Fibroblast of skin of right quadriceps (primary cell): Measurements from ENCODE around the gene ME2.
A peak's percentile ranks its signal among the peaks of the same experiment; 100 is the strongest.
"Not testable (repeated sequence)": the region's sequence is repeated elsewhere in the genome, so short reads cannot be mapped to it uniquely, and the experiment has no call there.

ENCODE experiments used
- DNase-seq: peaks from one replicate; pipeline ENCODE4 v3.0.0-alpha.2; 2013

ME2 gene

DNA sequence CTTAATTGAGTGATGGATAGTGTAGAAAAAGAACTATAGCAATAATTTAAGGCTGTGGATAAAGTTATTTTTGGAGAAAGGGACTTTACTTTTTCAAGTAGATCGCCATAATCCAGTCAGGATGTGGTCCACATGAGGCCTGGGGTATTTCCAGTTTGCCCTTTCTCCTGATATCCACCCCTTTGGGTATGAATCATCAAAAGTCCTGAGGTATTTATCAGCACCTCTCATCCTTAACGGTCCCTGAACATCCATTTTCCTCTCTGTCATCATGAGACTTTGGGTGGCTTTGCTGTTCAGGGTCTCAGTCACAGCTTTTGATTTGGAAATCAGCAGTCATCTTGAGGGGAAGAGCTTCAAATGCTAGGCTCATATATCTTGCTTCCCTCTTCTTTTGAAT is 49.6 kb downstream of the ME2 start:
- peak; percentile 12 for DNase-seq

DNA sequence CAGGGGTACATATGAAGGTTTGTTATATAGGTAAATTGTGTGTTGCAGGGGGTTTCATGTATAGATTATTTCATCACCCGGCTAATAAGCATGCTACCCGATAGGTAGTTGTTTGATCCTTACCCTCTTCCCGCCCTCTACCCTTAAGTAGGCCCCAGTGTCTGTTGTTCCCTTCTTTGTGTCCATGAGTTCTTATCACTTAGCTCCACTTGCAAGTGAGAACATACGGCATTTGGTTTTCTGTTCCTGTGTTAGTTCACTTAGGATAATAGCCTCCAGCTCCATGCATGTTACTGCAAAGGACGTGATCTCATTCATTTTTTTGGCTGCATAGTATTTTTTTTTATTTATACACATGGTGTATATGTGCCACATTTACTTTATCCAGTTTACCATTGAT is 54.8 kb downstream of the ME2 start:
- DNase-seq = no peak

GRCh38 chr18:50934545-50935211 is 55.8 kb downstream of the ME2 start:
- no peak for DNase-seq

- DNase-seq = no peak
Observed at GRCh38 chr18:50935493-50936191, 56.7 kb downstream of the ME2 start.

DNA sequence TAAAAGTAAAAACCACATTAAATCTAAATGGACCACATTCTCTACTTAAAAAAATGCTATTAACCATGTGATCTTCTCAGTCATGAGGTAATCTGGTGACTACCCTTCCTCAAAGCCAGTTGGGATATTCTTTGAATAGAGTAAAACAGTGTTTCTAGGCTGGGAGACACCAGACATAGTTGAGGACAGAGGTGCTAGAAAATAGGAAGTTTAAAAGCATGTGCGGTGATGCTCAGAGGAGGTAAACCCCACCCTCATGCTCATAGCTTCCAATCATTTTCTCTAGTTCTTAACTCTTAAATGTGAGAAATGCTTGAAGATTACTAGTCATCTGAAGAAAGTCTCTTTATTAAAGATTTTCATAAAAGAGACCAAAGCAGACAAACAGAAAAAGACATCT is 58.3 kb downstream of the ME2 start:
- no peak for DNase-seq

- no peak for DNase-seq
Observed at GRCh38 chr18:50938912-50939311, 60.0 kb downstream of the ME2 start.

GRCh38 chr18:50944245-50944932 is 65.5 kb downstream of the ME2 start:
- no peak for DNase-seq

DNA sequence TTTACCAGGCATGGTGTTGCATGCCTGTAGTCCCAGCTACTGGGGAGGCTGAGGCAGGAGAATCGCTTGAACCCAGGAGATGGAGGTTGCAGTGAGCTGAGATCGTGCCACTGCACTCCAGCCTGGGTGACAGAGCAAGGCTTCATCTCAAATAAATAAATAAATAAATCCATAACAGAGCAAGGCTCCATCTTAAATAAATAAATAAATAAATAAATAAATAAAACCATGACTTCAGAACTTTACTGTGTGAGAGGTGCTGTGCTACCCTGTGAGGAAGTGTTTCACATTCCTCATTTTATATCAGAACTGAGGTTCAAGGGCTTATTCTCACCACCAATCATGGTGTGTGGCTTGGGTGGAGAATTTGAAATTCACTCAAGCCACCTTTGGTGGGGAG is 67.0 kb downstream of the ME2 start:
- not testable (repeated sequence) for DNase-seq

DNA sequence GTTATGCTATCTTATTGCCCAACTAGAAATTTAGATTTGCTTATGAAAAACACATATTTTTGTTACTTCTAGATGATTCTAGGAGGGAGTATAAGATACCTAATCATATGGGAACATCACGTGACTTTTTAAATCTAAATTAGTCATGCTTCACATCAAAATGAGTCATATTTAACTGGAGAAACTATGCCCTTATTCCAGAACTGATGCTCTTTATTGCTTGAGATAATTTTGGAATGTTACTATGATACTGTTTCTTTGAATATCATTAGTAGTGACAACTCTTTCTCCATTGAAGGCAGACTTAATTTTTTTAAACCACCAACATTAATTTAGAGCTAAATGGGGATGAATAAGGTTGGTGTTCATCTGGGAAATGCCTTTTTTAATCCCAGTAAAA is 69.0 kb downstream of the ME2 start:
- DNase-seq = peak; percentile 8

- no peak for DNase-seq
Observed at GRCh38 chr18:50949185-50949584, 70.3 kb downstream of the ME2 start.

GRCh38 chr18:50950626-50951025 is 71.7 kb downstream of the ME2 start:
- no peak for DNase-seq

DNA sequence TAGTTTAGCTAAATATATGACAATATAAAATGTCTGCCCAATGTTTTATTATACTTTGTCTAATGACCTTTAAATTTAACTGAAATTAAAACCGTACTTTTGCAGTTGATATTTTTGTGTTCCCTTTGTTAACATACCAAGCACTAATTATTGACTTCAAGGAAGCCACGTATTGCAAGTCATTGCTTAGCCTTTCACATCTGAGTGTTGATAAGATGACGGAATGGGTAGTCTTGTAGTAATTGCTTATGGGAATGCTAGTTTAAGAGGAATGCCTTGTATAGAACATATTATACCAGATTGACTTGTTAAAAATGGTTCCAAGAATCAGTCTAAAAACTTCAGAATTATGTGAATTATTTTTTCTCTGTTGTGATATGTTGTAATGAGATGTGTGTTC is 74.9 kb downstream of the ME2 start:
- DNase-seq = no peak

DNA sequence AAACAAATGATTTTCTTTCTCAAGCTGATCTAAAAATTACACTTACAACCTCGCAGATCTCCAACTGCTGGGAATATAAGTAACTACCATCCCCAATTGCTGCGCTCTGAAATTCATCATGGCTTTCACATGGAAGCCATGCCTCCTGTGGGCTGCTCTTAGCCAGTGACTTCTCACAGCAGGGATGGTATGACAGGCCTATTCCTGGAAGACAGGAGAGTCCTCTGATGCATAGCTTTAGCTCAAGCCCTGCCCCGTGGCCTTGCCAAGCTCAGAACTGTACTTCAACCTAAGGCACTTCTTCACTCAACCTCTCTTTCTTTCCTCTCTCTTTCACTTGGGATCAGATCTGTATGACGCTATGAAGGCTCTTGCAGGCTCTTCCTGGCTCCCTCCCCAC is 76.3 kb downstream of the ME2 start:
- no peak for DNase-seq

- no peak for DNase-seq
Observed at GRCh38 chr18:50956116-50956515, 77.2 kb downstream of the ME2 start.

GRCh38 chr18:50961974-50962373 is 83.1 kb downstream of the ME2 start:
- no peak for DNase-seq

DNA sequence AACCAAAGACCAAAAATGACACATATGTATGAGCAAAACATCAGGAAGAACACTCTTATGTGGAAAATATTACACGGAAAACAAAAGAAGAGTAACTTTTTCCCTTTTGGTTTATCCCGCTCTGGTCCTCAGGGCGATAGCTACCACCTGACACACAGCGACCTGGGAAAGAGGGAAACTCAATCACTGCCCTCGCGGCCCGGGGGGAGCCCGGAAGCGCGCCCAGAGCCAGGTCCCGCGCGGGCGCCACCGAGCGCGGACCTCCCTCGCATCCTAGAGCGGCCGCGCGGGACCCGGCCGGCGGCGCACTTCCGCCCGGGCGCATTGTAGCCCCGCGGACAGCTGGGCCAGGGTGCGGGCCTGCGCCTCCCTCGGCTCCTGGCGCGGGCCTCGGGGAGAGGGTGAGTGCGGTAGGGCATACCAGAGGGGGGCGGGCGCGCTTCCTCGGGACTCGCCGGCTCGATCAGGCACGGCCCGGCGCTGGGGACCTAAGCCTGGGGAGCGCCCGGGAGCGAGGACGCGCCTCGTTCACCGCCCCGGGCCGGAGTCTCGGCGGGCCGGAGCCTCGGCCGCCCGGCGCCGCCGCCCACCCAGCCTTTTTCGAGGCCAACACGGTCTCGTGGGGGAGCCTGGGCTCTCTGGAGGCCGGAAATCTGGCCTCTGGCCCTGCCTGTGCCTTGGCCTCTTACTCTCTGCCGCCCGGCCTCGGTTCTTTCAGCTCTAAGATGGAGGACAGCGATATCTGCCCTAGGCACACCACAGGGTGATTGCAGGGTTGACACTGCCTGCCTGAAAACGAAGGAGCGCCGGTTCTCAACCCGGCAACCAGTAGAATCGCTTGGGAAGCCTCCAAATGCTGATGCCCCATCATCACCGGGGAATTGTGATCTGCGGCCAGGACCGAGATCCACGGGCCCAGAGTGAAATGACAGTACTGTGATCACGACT is 89.1 kb downstream of the ME2 start, which contains the start of gene ELAC1:
ELAC1 (plus strand) TSS at position 327 of the 948 bp plus-strand sequence. CDS start 6,365 bp downstream, outside the sequence.
- peak; percentile 81 for DNase-seq

DNA sequence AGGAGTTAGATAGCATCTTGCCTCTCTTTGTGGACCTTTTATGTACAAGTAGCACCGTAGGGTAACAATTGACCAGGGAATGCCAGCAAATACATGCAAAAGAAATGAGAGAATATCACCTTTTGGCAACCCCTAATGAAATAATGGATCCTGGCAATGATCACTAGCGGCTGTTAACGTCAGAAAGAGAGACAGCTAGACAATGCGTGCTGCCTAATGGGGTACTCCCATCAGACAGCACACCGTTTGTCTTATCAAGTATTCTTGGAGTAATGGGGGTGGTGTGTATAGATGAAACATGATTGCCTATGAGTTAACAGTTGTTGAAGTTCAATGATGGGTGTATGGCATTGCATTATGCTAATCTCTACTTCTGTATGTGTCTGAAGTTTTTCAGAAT is 90.5 kb downstream of the ME2 start:
- DNase-seq = no peak

- DNase-seq = no peak
Observed at GRCh38 chr18:50970006-50970405, 91.1 kb downstream of the ME2 start.

DNA sequence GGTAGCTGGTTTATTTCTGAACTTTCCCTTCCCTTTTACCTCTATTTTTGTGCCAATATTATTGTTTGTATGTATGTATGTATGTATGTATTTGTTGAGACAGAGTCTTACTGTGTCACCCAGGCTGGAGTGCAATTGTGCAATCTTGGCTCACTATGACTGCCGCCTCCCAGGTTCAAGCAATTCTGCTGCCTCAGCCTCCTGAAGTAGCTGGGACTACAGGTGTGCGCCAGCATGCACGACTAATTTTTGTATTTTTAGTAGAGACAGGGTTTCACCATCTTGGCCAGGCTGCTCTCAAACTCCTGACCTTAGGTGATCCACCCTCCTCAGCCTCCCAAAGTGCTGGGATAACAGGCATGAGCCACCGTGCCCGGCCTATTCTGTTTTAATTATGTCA is 93.5 kb downstream of the ME2 start:
- DNase-seq = not testable (repeated sequence)

DNA sequence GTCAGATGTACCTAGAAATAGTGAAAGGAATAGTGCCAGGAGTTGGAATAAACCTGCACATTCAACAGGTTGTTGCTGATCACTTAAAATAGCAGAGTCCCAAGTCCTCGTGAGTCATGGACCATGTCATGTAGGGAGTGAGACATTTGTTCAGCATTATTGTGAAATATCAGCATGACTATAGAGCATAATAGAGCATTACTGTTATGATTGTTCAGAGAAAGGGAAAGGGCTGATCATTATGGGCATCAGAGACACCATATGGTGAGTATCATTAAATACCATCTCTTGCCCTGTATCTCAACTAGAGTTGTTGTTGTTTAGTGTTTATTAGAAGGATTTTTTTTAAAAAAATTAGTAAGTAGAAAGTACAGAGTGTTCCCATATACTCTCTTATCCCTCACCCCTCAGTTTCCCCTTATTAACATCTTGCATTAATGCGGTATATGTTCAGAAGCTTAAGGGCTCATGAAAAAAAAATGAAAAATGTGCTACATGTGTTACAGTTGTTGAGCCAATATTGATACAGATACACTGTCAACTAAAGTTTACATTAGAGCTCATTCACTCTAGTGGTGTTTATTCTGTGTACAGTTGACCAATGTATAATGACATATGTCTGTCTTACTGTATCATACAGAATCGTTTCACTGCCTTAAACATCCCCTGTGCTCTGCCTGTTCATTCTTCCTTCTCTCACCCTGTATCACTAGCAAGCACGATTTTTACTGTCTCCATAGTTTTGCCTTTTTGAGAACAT is 94.6 kb downstream of the ME2 start:
- DNase-seq = peak; percentile 45

GRCh38 chr18:50977037-50977760 is 98.3 kb downstream of the ME2 start:
- DNase-seq = no peak
